IMR-90 (cell line): ENCODE results near the gene USP12. TPM values are rescaled to one million over a fixed set of nuclear protein-coding genes. Genes with fewer than 3 reads are reported as not detected.

Experiments used
- ATAC-seq: fragments of 200-7000 bp; cut with Tn5 transposase; 2 replicates; pipeline ENCODE4 v1.9.1; 2020; ENCODE audit warnings: low read depth, mild to moderate bottlenecking, moderate library complexity
- BruUV-seq: library from RNA; stranded (reverse); fragments of 400-500 nt; replicated peaks from 2 replicates; lab custom pipeline; 2021; lab: Mats Ljungman, UMichigan
- CTCF ChIA-PET: fragments of 300-600 bp; formaldehyde crosslinking; extraction: SDS; loops from one replicate; lab custom pipeline; 2021; ENCODE audit warnings: antibody characterized with exemption; lab: Yijun Ruan, JAX
- POLR2A ChIA-PET: fragments of 300-600 bp; sonication (Branson Sonifier 250); formaldehyde crosslinking; loops from one replicate; lab custom pipeline; 2022; ENCODE audit warnings: antibody characterized with exemption; ENCODE audit not compliant: unreplicated experiment; lab: Charles Lee
- DNase-seq: peaks from one replicate; pipeline ENCODE4 v3.0.0; 2013
- H2AFZ ChIP-seq: replicated peaks from 2 replicates; pipeline ENCODE3; 2013; ENCODE audit warnings: low read length, mild to moderate bottlenecking; ENCODE audit not compliant: poor library complexity
- H2AK5ac ChIP-seq: 2 replicates; pipeline ENCODE4 v1.6.1; 2013; ENCODE audit warnings: low read depth, low read length, inconsistent platforms
- H2AK9ac ChIP-seq: replicated peaks from 2 replicates; pipeline ENCODE3; 2013; ENCODE audit warnings: mild to moderate bottlenecking, low read depth, low read length, moderate library complexity; ENCODE audit not compliant: poor library complexity
- H2BK120ac ChIP-seq: 2 replicates; pipeline ENCODE4 v1.6.1; 2013; ENCODE audit warnings: low read depth, low read length, inconsistent platforms
- H2BK15ac ChIP-seq: 3 replicates; pipeline ENCODE4 v1.6.1; 2013; ENCODE audit warnings: low read depth, low read length, inconsistent platforms
- H2BK20ac ChIP-seq: 2 replicates; pipeline ENCODE4 v1.6.1; 2013; ENCODE audit warnings: low read depth, mild to moderate bottlenecking, inconsistent platforms, low read length, moderate library complexity
- H2BK5ac ChIP-seq: 2 replicates; pipeline ENCODE4 v1.6.1; 2013; ENCODE audit warnings: mild to moderate bottlenecking, low read depth, low read length, inconsistent platforms; ENCODE audit not compliant: poor library complexity, severe bottlenecking
- H3K14ac ChIP-seq: replicated peaks from 2 replicates; pipeline ENCODE4 v1.6.1; 2013; ENCODE audit warnings: low read depth, low read length, inconsistent platforms
- H3K18ac ChIP-seq: 2 replicates; pipeline ENCODE4 v1.6.1; 2013; ENCODE audit warnings: low read depth, low read length, control low read depth
- H3K23ac ChIP-seq: 2 replicates; pipeline ENCODE4 v1.6.1; 2013; ENCODE audit warnings: low read depth, low read length, inconsistent platforms
- H3K27ac ChIP-seq: 2 replicates; pipeline ENCODE4 v1.5.1; 2013; ENCODE audit warnings: mild to moderate bottlenecking, control low read depth, low read length; ENCODE audit not compliant: insufficient read depth
- H3K27me3 ChIP-seq: 2 replicates; pipeline ENCODE4 v1.6.1; 2013; ENCODE audit warnings: low read length; ENCODE audit not compliant: control insufficient read depth, insufficient read depth
- H3K36me3 ChIP-seq: 2 replicates; pipeline ENCODE4 v1.6.1; 2013; ENCODE audit warnings: low read length, mixed read lengths; ENCODE audit not compliant: control insufficient read depth, insufficient read depth
- H3K4ac ChIP-seq: 2 replicates; pipeline ENCODE4 v1.6.1; 2013; ENCODE audit warnings: low read depth, low read length, inconsistent platforms
- H3K4me1 ChIP-seq: 2 replicates; pipeline ENCODE4 v1.6.1; 2013; ENCODE audit warnings: low read length, mixed read lengths; ENCODE audit not compliant: control insufficient read depth, insufficient read depth
- H3K4me2 ChIP-seq: 2 replicates; pipeline ENCODE4 v1.6.1; 2013; ENCODE audit warnings: low read depth, mild to moderate bottlenecking, control low read depth, low read length, moderate library complexity
- H3K4me3 ChIP-seq: 2 replicates; pipeline ENCODE4 v1.5.1; 2013; ENCODE audit warnings: low read depth, mild to moderate bottlenecking, control low read depth, low read length, moderate library complexity; ENCODE audit not compliant: insufficient read depth
- H3K56ac ChIP-seq: 2 replicates; pipeline ENCODE4 v1.6.1; 2013; ENCODE audit warnings: low read length, inconsistent platforms; ENCODE audit not compliant: insufficient read depth; ENCODE audit errors: extremely low read depth
- H3K79me1 ChIP-seq, 2 experiments: 2 replicates each; pipeline ENCODE4 v1.6.1; 2013; ENCODE audit warnings: low read length in 2 of 2, inconsistent platforms in 1 of 2, low read depth in 1 of 2
- H3K9ac ChIP-seq: 2 replicates; pipeline ENCODE4 v1.6.1; 2013; ENCODE audit warnings: low read depth, low read length, control low read depth
- H3K9me1 ChIP-seq: 2 replicates; pipeline ENCODE4 v1.6.1; 2013; ENCODE audit warnings: low read length, inconsistent platforms; ENCODE audit not compliant: insufficient read depth
- H3K9me3 ChIP-seq: 2 replicates; pipeline ENCODE4 v1.6.1; 2013; ENCODE audit warnings: low read length; ENCODE audit not compliant: control insufficient read depth, insufficient read depth
- H4K20me1 ChIP-seq: 2 replicates; pipeline ENCODE4 v1.6.1; 2013; ENCODE audit warnings: low read length, inconsistent platforms; ENCODE audit not compliant: insufficient read depth
- H4K5ac ChIP-seq: 2 replicates; pipeline ENCODE4 v1.6.1; 2013; ENCODE audit warnings: mild to moderate bottlenecking, low read depth, low read length, control low read depth
- H4K8ac ChIP-seq, 2 experiments: 2 replicates each; pipeline ENCODE4 v1.6.1; 2013; ENCODE audit warnings: low read depth in 2 of 2, low read length in 2 of 2, control low read depth in 1 of 2, inconsistent platforms in 1 of 2
- H4K91ac ChIP-seq: 2 replicates; pipeline ENCODE4 v1.6.1; 2013; ENCODE audit warnings: low read depth, low read length, inconsistent platforms; ENCODE audit not compliant: insufficient read depth
- BHLHE40 ChIP-seq: fragments of 150-350 bp; IDR thresholded peaks from 2 replicates; pipeline ENCODE4 v1.6.1; 2016; ENCODE audit warnings: mild to moderate bottlenecking, low read depth, low read length
- CEBPB ChIP-seq: IDR thresholded peaks from 2 replicates; pipeline ENCODE4 v1.6.1; 2012; ENCODE audit warnings: low read depth, low read length, improper control_type of control experiment
- CHD1 ChIP-seq: IDR thresholded peaks from 2 replicates; pipeline ENCODE4 v1.6.1; 2012; ENCODE audit warnings: low read depth, low read length, improper control_type of control experiment
- MAFK ChIP-seq: IDR thresholded peaks from 2 replicates; pipeline ENCODE4 v1.6.1; 2012; ENCODE audit warnings: low read depth, low read length, improper control_type of control experiment
- MAZ ChIP-seq: IDR thresholded peaks from 2 replicates; pipeline ENCODE4 v1.6.1; 2012; ENCODE audit warnings: low read depth, mild to moderate bottlenecking, low read length, improper control_type of control experiment, moderate library complexity, borderline replicate concordance
- MXI1 ChIP-seq: IDR thresholded peaks from 2 replicates; pipeline ENCODE4 v1.6.1; 2012; ENCODE audit warnings: low read depth, mild to moderate bottlenecking, low read length, moderate library complexity, borderline replicate concordance
- NFE2L2 ChIP-seq: fragments of 150-350 bp; IDR thresholded peaks from 2 replicates; pipeline ENCODE4 v1.6.1; 2016; ENCODE audit warnings: low read depth, mild to moderate bottlenecking, low read length
- RAD21 ChIP-seq: IDR thresholded peaks from 2 replicates; pipeline ENCODE4 v1.6.1; 2012; ENCODE audit warnings: low read length, improper control_type of control experiment
- RCOR1 ChIP-seq: IDR thresholded peaks from 2 replicates; pipeline ENCODE4 v1.6.1; 2012; ENCODE audit warnings: mild to moderate bottlenecking, low read length, improper control_type of control experiment; ENCODE audit not compliant: insufficient replicate concordance
- SMC3 ChIP-seq: fragments of 150-350 bp; IDR thresholded peaks from 2 replicates; pipeline ENCODE4 v1.6.1; 2016; ENCODE audit warnings: low read depth, mild to moderate bottlenecking, antibody characterized with exemption, low read length, moderate library complexity
- dilution Hi-C: fragments of 300-500 bp; cut with HindIII; formaldehyde crosslinking; loops from one replicate; pipeline ENCODE4 v1.14.3; 2018; ENCODE audit warnings: low sequenced_read_pairs; ENCODE audit not compliant: unreplicated experiment
- in situ Hi-C: fragments of 300-500 bp; cut with MboI; formaldehyde crosslinking; loops from 3 replicates; pipeline ENCODE4 v1.14.3; 2019; ENCODE audit warnings: low sequenced_read_pairs, inconsistent platforms, mixed read lengths
- intact Hi-C: fragments of 100-400 bp; cut with micrococcal nuclease; formaldehyde crosslinking; loops from 2 replicates; pipeline ENCODE4 v1.10.0; 2022
- polyA plus RNA-seq, 3 experiments: library from polyadenylated mRNA; depleted of rRNA; stranded (reverse); fragments of >200 nt; gene quantifications; 2 replicates each; pipeline ENCODE4 v1.2.3, GENCODE V29; 2012; ENCODE audit warnings: low replicate concordance in 1 of 3
- total RNA-seq: library from RNA; depleted of rRNA; stranded (reverse); fragments of >200 nt; gene quantifications from 2 replicates; pipeline ENCODE4 v1.2.3, GENCODE V29; 2012
- TF ChIP-seq, protein P1 (sequence below): fragments of 150-350 bp; IDR thresholded peaks from 2 replicates; pipeline ENCODE4 v1.6.1; 2017; ENCODE audit warnings: mild to moderate bottlenecking, antibody characterized with exemption, low read length, low read depth
- TF ChIP-seq, protein P2 (sequence below): fragments of 150-350 bp; IDR thresholded peaks from 2 replicates; pipeline ENCODE4 v1.6.1; 2016; ENCODE audit warnings: low read depth, mild to moderate bottlenecking, low read length, moderate library complexity, borderline replicate concordance

Gene USP12
- total and polyA plus RNA-seq, 2 of the 4 experiments (the other 2 are of a cell fraction): 11.8 to 16.5 TPM

- no peak overlapping the region for H3K4ac ChIP-seq
- H2AK5ac ChIP-seq: no peak overlapping the region
- H3K79me1 ChIP-seq: peaks cover 38 to 44% of the 10 kb centered on the region in 2 experiments
- no peak overlapping the region for H2BK5ac ChIP-seq
- intact Hi-C loops (no loop called here), dilution Hi-C loops (no loop called here), in situ Hi-C loops (no loop called here)
- no peak for TF ChIP-seq CEBPB
- no peak for TF ChIP-seq NFE2L2
- no peak for TF ChIP-seq SMC3
- TF ChIP-seq BHLHE40: no peak
- TF ChIP-seq MAFK: no peak
- TF ChIP-seq CHD1: no peak
- no peak for TF ChIP-seq RCOR1
- TF ChIP-seq RAD21: no peak
- TF ChIP-seq, protein P1, sequence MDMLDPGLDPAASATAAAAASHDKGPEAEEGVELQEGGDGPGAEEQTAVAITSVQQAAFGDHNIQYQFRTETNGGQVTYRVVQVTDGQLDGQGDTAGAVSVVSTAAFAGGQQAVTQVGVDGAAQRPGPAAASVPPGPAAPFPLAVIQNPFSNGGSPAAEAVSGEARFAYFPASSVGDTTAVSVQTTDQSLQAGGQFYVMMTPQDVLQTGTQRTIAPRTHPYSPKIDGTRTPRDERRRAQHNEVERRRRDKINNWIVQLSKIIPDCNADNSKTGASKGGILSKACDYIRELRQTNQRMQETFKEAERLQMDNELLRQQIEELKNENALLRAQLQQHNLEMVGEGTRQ: no peak
- no peak for TF ChIP-seq MXI1
- no peak for TF ChIP-seq MAZ
- TF ChIP-seq, protein P2, sequence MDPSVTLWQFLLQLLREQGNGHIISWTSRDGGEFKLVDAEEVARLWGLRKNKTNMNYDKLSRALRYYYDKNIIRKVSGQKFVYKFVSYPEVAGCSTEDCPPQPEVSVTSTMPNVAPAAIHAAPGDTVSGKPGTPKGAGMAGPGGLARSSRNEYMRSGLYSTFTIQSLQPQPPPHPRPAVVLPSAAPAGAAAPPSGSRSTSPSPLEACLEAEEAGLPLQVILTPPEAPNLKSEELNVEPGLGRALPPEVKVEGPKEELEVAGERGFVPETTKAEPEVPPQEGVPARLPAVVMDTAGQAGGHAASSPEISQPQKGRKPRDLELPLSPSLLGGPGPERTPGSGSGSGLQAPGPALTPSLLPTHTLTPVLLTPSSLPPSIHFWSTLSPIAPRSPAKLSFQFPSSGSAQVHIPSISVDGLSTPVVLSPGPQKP: no peak
- no peak overlapping the region for H2BK20ac ChIP-seq
- no peak overlapping the region for H3K27ac ChIP-seq
- peaks cover 5% of the 10 kb centered on the region; the same call in 1 of the 2 replicates for H3K9me1 ChIP-seq
- no peaks in the 10 kb centered on the region for H4K20me1 ChIP-seq
- no peak overlapping the region; the same call in 1 of the 2 replicates for H4K5ac ChIP-seq
- no peak for ATAC-seq
- DNase-seq: no peak
- H3K9ac ChIP-seq: no peak overlapping the region
- no peaks in the 10 kb centered on the region for H3K27me3 ChIP-seq
- no peak overlapping the region for H3K56ac ChIP-seq
- no peak overlapping the region for H3K23ac ChIP-seq
- no peak overlapping the region for H2BK120ac ChIP-seq
- H4K8ac ChIP-seq: no peak overlapping the region
- peaks cover 19% of the 10 kb centered on the region for H3K36me3 ChIP-seq
- no peak overlapping the region for H3K18ac ChIP-seq
- H3K4me1 ChIP-seq: peaks cover 1% of the 10 kb centered on the region; the same call in 1 of the 2 replicates
- H2AK9ac ChIP-seq: no peak overlapping the region
- POLR2A ChIA-PET: no interaction called here
- no peak overlapping the region for H2AFZ ChIP-seq
- no TSS peak for BruUV-seq
- no peak overlapping the region for H2BK15ac ChIP-seq
- no peak overlapping the region for H3K14ac ChIP-seq
- H3K4me2 ChIP-seq: no peak overlapping the region
- H3K9me3 ChIP-seq: no peaks in the 10 kb centered on the region
- no peak overlapping the region for H4K91ac ChIP-seq
- no peak overlapping the region for H3K4me3 ChIP-seq
- CTCF ChIA-PET: no interaction called here
These were observed 73.9 kb downstream of the USP12 start for GRCh38 chr13:27097691-27098090.
